ENCODE data around the gene KCNK18.
A peak's percentile ranks its signal among the peaks of the same experiment; 100 is the strongest.

Gene KCNK18

GRCh38 chr10:117164592-117165537, 32.4 kb upstream of the KCNK18 start:
- Histone ChIP-seq H3K4me3 (ENCODE audit: extremely low read depth, insufficient read depth, low read length, poor library complexity, severe bottlenecking) (no peak overlapping the region), H3K36me3 (ENCODE audit: control insufficient read depth, insufficient read depth, low read length) (no peaks in the 10 kb centered on the region), H3K9me3 (ENCODE audit: control insufficient read depth, low read length) (no peaks in the 10 kb centered on the region), H3K4me1 (ENCODE audit: control insufficient read depth, insufficient read depth, low read length, poor library complexity, severe bottlenecking) (peaks cover 7% of the 10 kb centered on the region), H3K27ac (ENCODE audit: low read depth, low read length, severe bottlenecking) (no peak overlapping the region)
- WGBS, 2 experiments (ENCODE audit: insufficient coverage in 2 of 2): 4 to 5% methylated on average over 17 to 22 of the region's 32 CpGs

- H3K4me3 ChIP-seq (ENCODE audit: extremely low read depth, insufficient read depth, low read length, poor library complexity, severe bottlenecking): no peak overlapping the region
- H3K27ac ChIP-seq (ENCODE audit: low read depth, low read length, severe bottlenecking): no peak overlapping the region
Measured at GRCh38 chr10:117165538-117166417, 31.5 kb upstream of the KCNK18 start.

GRCh38 chr10:117166418-117167345, 30.6 kb upstream of the KCNK18 start:
- Histone ChIP-seq H3K36me3 (ENCODE audit: control insufficient read depth, insufficient read depth, low read length) (no peaks in the 10 kb centered on the region), H3K4me1 (ENCODE audit: control insufficient read depth, insufficient read depth, low read length, poor library complexity, severe bottlenecking) (peaks cover 7% of the 10 kb centered on the region), H3K4me3 (ENCODE audit: extremely low read depth, insufficient read depth, low read length, poor library complexity, severe bottlenecking) (no peak overlapping the region), H3K27ac (ENCODE audit: low read depth, low read length, severe bottlenecking) (no peak overlapping the region), H3K9me3 (ENCODE audit: control insufficient read depth, low read length) (no peaks in the 10 kb centered on the region)
- WGBS, 2 experiments (ENCODE audit: insufficient coverage in 2 of 2): 13 to 16% methylated on average over 25 to 30 of the region's 41 CpGs

More at GRCh38 chr10:117165538-117166417, 31.5 kb upstream of the KCNK18 start:
- Histone ChIP-seq H3K9me3 (ENCODE audit: control insufficient read depth, low read length) (no peaks in the 10 kb centered on the region), H3K36me3 (ENCODE audit: control insufficient read depth, insufficient read depth, low read length) (no peaks in the 10 kb centered on the region), H3K4me1 (ENCODE audit: control insufficient read depth, insufficient read depth, low read length, poor library complexity, severe bottlenecking) (peaks cover 7% of the 10 kb centered on the region)
- 2 to 3% methylated on average over 44 to 45 of the region's 51 CpGs for WGBS, 2 experiments (ENCODE audit: insufficient coverage in 2 of 2)

- Histone ChIP-seq H3K9me3 (ENCODE audit: control insufficient read depth, low read length) (no peaks in the 10 kb centered on the region), H3K36me3 (ENCODE audit: control insufficient read depth, insufficient read depth, low read length) (no peaks in the 10 kb centered on the region), H3K27ac (ENCODE audit: low read depth, low read length, severe bottlenecking) (no peak overlapping the region), H3K4me3 (ENCODE audit: extremely low read depth, insufficient read depth, low read length, poor library complexity, severe bottlenecking) (peak overlapping the region; percentile 26), H3K4me1 (ENCODE audit: control insufficient read depth, insufficient read depth, low read length, poor library complexity, severe bottlenecking) (peaks cover 7% of the 10 kb centered on the region)
- 18 to 22% methylated on average over 19 to 20 of the region's 21 CpGs for WGBS, 2 experiments (ENCODE audit: insufficient coverage in 2 of 2)
Measured at GRCh38 chr10:117167346-117167788, 29.9 kb upstream of the KCNK18 start.

- Histone ChIP-seq H3K36me3 (ENCODE audit: control insufficient read depth, insufficient read depth, low read length) (no peaks in the 10 kb centered on the region), H3K27ac (ENCODE audit: low read depth, low read length, severe bottlenecking) (no peak overlapping the region), H3K9me3 (ENCODE audit: control insufficient read depth, low read length) (no peaks in the 10 kb centered on the region), H3K4me3 (ENCODE audit: extremely low read depth, insufficient read depth, low read length, poor library complexity, severe bottlenecking) (peak overlapping the region; percentile 26), H3K4me1 (ENCODE audit: control insufficient read depth, insufficient read depth, low read length, poor library complexity, severe bottlenecking) (peaks cover 7% of the 10 kb centered on the region)
- WGBS, 2 experiments (ENCODE audit: insufficient coverage in 2 of 2): 1 to 5% methylated on average over 47 to 64 of the region's 75 CpGs
Measured at GRCh38 chr10:117167789-117168674, 29.3 kb upstream of the KCNK18 start.

GRCh38 chr10:117168729-117169128, 28.6 kb upstream of the KCNK18 start:
- Histone ChIP-seq H3K27ac (ENCODE audit: low read depth, low read length, severe bottlenecking) (no peak overlapping the region), H3K36me3 (ENCODE audit: control insufficient read depth, insufficient read depth, low read length) (no peaks in the 10 kb centered on the region), H3K4me3 (ENCODE audit: extremely low read depth, insufficient read depth, low read length, poor library complexity, severe bottlenecking) (no peak overlapping the region), H3K9me3 (ENCODE audit: control insufficient read depth, low read length) (no peaks in the 10 kb centered on the region), H3K4me1 (ENCODE audit: control insufficient read depth, insufficient read depth, low read length, poor library complexity, severe bottlenecking) (peaks cover 3% of the 10 kb centered on the region)
- WGBS, 2 experiments (ENCODE audit: insufficient coverage in 2 of 2): 3% methylated on average over 12 to 22 of the region's 25 CpGs

- Histone ChIP-seq H3K36me3 (ENCODE audit: control insufficient read depth, insufficient read depth, low read length) (no peaks in the 10 kb centered on the region), H3K4me1 (ENCODE audit: control insufficient read depth, insufficient read depth, low read length, poor library complexity, severe bottlenecking) (peaks cover 3% of the 10 kb centered on the region), H3K27ac (ENCODE audit: low read depth, low read length, severe bottlenecking) (no peak overlapping the region), H3K4me3 (ENCODE audit: extremely low read depth, insufficient read depth, low read length, poor library complexity, severe bottlenecking) (no peak overlapping the region), H3K9me3 (ENCODE audit: control insufficient read depth, low read length) (no peaks in the 10 kb centered on the region)
- 42 to 53% methylated on average over 2 of the region's 2 CpGs for WGBS, 2 experiments (ENCODE audit: insufficient coverage in 2 of 2)
Measured at GRCh38 chr10:117169480-117169879, 27.8 kb upstream of the KCNK18 start.

- 17 to 19% methylated on average over 5 to 6 of the region's 6 CpGs for WGBS, 2 experiments (ENCODE audit: insufficient coverage in 2 of 2)
- Histone ChIP-seq H3K36me3 (ENCODE audit: control insufficient read depth, insufficient read depth, low read length) (no peaks in the 10 kb centered on the region), H3K4me1 (ENCODE audit: control insufficient read depth, insufficient read depth, low read length, poor library complexity, severe bottlenecking) (peaks cover 5% of the 10 kb centered on the region), H3K4me3 (ENCODE audit: extremely low read depth, insufficient read depth, low read length, poor library complexity, severe bottlenecking) (no peak overlapping the region), H3K27ac (ENCODE audit: low read depth, low read length, severe bottlenecking) (no peak overlapping the region), H3K9me3 (ENCODE audit: control insufficient read depth, low read length) (no peaks in the 10 kb centered on the region)
Measured at GRCh38 chr10:117170244-117170643, 27.0 kb upstream of the KCNK18 start.

- H3K4me1 ChIP-seq (ENCODE audit: control insufficient read depth, insufficient read depth, low read length, poor library complexity, severe bottlenecking): peaks cover 4% of the 10 kb centered on the region
- 13 to 14% methylated on average over 12 to 15 of the region's 16 CpGs for WGBS, 2 experiments (ENCODE audit: insufficient coverage in 2 of 2)
- no peaks in the 10 kb centered on the region for H3K36me3 ChIP-seq (ENCODE audit: control insufficient read depth, insufficient read depth, low read length)
- H3K9me3 ChIP-seq (ENCODE audit: control insufficient read depth, low read length): no peaks in the 10 kb centered on the region
- peak overlapping the region; percentile 29 for H3K4me3 ChIP-seq (ENCODE audit: extremely low read depth, insufficient read depth, low read length, poor library complexity, severe bottlenecking)
- no peak overlapping the region for H3K27ac ChIP-seq (ENCODE audit: low read depth, low read length, severe bottlenecking)
Measured at GRCh38 chr10:117174439-117175214, 22.7 kb upstream of the KCNK18 start.

Data from mesodermal cell (in vitro differentiated cells).